ENCODE data around the gene IPO13. TPM values are rescaled to one million over a fixed set of nuclear protein-coding genes. Genes with fewer than 3 reads are reported as not detected.
A peak's percentile ranks its signal among the peaks of the same experiment; 100 is the strongest.

The IPO13 gene
- total and polyA plus RNA-seq, 10 of the 15 experiments (the other 5 are each of a cell fraction or from before 2014, with no cell fraction given), result 7.1 to 26.6 (median 15.9) TPM

DNA sequence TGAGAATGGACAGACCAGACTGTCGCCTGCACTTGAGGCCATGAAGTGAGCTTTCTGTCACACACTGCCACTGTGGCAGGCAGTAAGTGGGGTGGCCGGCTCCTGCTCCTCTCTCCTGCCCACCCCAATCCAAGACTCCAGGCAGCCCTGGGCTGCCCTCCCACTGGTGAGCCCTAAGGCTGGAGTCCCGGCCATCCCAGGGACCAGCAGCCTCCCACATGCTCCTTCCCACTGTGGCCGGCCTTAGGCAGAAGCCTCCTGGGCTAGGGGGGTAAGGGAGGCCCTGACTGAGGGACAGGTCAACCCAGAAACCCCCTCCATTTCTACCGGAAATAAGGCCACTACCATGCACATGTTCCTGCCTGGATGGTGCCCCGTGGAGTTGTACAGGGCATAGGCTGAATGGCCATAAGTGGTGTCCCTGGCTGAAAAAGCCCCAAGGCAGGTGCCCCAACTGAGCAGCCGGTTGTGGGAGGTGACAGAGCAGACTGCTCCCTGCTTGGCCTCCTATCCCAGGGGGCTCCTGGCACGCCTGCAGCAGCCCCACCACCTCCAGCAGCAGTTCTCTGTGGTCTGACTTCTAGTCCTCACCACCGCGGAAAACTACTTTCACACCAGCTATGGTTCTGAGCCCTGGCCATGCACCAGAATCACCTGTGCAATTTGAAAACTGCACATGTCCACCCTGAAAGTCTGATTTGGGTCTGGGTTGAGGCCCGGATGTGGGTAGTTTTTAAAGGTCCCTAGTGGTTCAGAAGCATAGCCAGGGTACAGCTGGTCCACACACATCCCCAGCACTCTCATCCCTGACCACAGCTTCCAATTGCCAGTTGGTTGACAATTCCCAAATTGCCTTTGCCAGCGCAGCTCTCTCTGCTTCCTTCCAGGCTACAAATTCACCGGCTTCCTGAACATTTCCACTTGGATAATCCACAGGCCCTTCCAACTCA is 14.8 kb upstream of the IPO13 start:
- CTCF ChIA-PET, result interaction anchor here (0.9 to 19.3 kb wide), 5 partner anchors 8 to 279 kb away, joined by 3 to 1117 read pairs (median 95); partner anchors contain the start of genes IPO13 and KDM4A
- TF ChIP-seq RAD51 (IDR thresholded peaks at IDR 0.05) (no peak), IKZF1 (conservative IDR thresholded peaks at IDR 0.05) (0 out of 2 replicates have a peak, but pooled peaks have one; percentile 11)
- H3K27ac ChIP-seq (ENCODE audit: control insufficient read depth, insufficient read depth), result no peak overlapping the region
- no peaks in the 10 kb centered on the region for H3K27me3 ChIP-seq (replicated peaks in 1 of 2; ENCODE audit: control insufficient read depth in 2 of 2, insufficient read depth in 2 of 2, low read length in 1 of 2)
- no peaks in the 10 kb centered on the region for H3K36me3 ChIP-seq (ENCODE audit: control insufficient read depth in 2 of 2, insufficient read depth in 2 of 2, low read length in 1 of 2)
- DNase-seq (ENCODE audit: low read depth, low spot score), result no peak
- POLR2A ChIA-PET, result interaction anchor here (1.0 kb wide), 1 partner anchor 168 kb away, joined by 4 read pairs; no protein-coding TSS in a partner anchor
- intact Hi-C loops (cut with micrococcal nuclease; ENCODE audit: unreplicated experiment), result loop anchor here (5.0 kb wide), 1 partner anchor 95 kb away; no protein-coding TSS in a partner anchor
- H3K9ac ChIP-seq (ENCODE audit: control insufficient read depth, insufficient read depth, low read length), result no peak overlapping the region
- SMC1A ChIA-PET (ENCODE audit: uncharacterized antibody, unreplicated experiment), result interaction anchor here (1.1 to 8.7 kb wide), 5 partner anchors 13 to 165 kb away, joined by 3 to 481 read pairs (median 21); partner anchors contain the start of gene IPO13
- no peak overlapping the region for H2AFZ ChIP-seq (ENCODE audit: control insufficient read depth, low read depth, low read length)
- H3K4me1 ChIP-seq (ENCODE audit: control insufficient read depth, insufficient read depth, low read length), result peaks cover 11% of the 10 kb centered on the region
- no TSS peak for BruUV-seq (replicated peaks)
- WGBS (ENCODE audit: insufficient coverage, insufficient replicate concordance, low lambda C conversion rate, missing lambda C conversion rate), result 48% methylated on average over 13 of the region's 13 CpGs
- no peak for FAIRE-seq
- H4K20me1 ChIP-seq (ENCODE audit: control insufficient read depth, insufficient read depth), result no peaks in the 10 kb centered on the region
- RAD21 ChIA-PET (ENCODE audit: unreplicated experiment), result interaction anchor here (1.1 to 13.3 kb wide), 2 partner anchors 165 to 176 kb away, joined by 3 to 587 read pairs; no protein-coding TSS in a partner anchor
- in situ Hi-C loops (cut with MboI), result loop anchor here (5.0 kb wide), 1 partner anchor 170 kb away; no protein-coding TSS in a partner anchor
- ATAC-seq, result no peak
- H3K4me2 ChIP-seq (ENCODE audit: control insufficient read depth, insufficient read depth), result no peak overlapping the region
- no peak overlapping the region for H3K4me3 ChIP-seq
- no peaks in the 10 kb centered on the region for H3K79me2 ChIP-seq (ENCODE audit: control insufficient read depth, insufficient read depth, low read length)
- H3K9me3 ChIP-seq (replicated peaks; ENCODE audit: control insufficient read depth, insufficient read depth, low read length), result no peaks in the 10 kb centered on the region

DNA sequence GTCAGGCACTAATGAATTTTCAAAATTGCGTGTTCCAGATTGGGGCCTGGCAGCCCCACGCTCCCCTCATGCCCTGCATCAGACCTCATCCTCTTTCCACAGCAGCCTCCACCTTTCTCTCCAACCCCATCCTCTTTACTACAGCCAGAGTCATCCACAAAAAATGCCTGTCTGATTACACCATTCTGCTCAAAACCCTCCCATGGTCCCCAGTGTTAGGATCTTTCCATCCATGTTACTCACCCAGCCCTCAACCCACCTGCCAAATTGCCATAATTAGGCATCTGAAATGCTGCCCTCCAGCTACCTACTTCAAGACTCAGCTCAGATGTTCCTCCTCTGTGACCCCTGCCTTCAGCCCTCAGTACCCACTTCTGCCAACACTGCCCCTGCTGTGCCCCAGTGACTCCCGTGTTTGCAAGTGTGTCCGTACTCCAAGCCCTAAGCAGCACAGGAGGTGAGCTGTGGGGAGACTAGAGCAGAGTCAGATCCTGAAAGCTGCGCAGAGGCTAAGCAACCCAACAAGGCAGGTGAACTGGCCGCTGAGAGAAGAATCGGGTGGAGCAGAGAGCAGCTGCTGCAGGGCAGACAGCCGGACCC is 13.9 kb upstream of the IPO13 start:
- ChIA-PET SMC1A (ENCODE audit: uncharacterized antibody, unreplicated experiment) (interaction anchor here (1.0 to 8.7 kb wide), 7 partner anchors 12 to 311 kb away, joined by 3 to 481 read pairs (median 4); partner anchors contain the start of gene IPO13), RAD21 (ENCODE audit: unreplicated experiment) (interaction anchor here (1.1 to 13.3 kb wide), 4 partner anchors 166 to 403 kb away, joined by 3 to 587 read pairs (median 22); partner anchors contain the start of gene PTPRF), POLR2A (interaction anchor here (1.0 kb wide), 1 partner anchor 169 kb away, joined by 4 read pairs; no protein-coding TSS in a partner anchor), CTCF (interaction anchor here (0.8 to 19.3 kb wide), 8 partner anchors 9 to 403 kb away, joined by 3 to 1117 read pairs (median 30); partner anchors contain the start of genes IPO13 and KDM4A)
- TF ChIP-seq ATF3 (IDR thresholded peaks at IDR 0.05; ENCODE audit: borderline replicate concordance, extremely low read depth, low read depth, low read length), result no peak
- peak; percentile 26 for TF ChIP-seq BCL3 (IDR thresholded peaks at IDR 0.05; ENCODE audit: borderline replicate concordance, insufficient read depth, low read depth, low read length, poor library complexity, severe bottlenecking)
- TF ChIP-seq ZZZ3 (IDR thresholded peaks at IDR 0.05; ENCODE audit: control insufficient read depth, insufficient read length, low read depth), result no peak
- no peak for TF ChIP-seq EED (IDR thresholded peaks at IDR 0.05; ENCODE audit: low read depth)
- no peak for TF ChIP-seq JUND (IDR thresholded peaks at IDR 0.05; ENCODE audit: low read depth, low read length)
- no peak for TF ChIP-seq STAT3 (IDR thresholded peaks at IDR 0.05; ENCODE audit: low read depth, low read length)
- TF ChIP-seq MXI1 (IDR thresholded peaks at IDR 0.05; ENCODE audit: low read depth, low read length), result no peak
- no peak for TF ChIP-seq SIN3A (IDR thresholded peaks at IDR 0.05; ENCODE audit: low read depth, low read length)
- H3K4me2 ChIP-seq (ENCODE audit: control insufficient read depth, insufficient read depth), result peak overlapping the region; percentile 67
- FAIRE-seq (no peak), DNase-seq (ENCODE audit: low read depth, low spot score) (no peak), ATAC-seq (no peak)
- intact Hi-C loops (cut with micrococcal nuclease; ENCODE audit: unreplicated experiment) (loop anchor here (5.0 kb wide), 1 partner anchor 96 kb away; no protein-coding TSS in a partner anchor), in situ Hi-C loops (cut with MboI) (loop anchor here (5.0 kb wide), 1 partner anchor 171 kb away; no protein-coding TSS in a partner anchor)
- peak overlapping the region; percentile 60; the same call in 1 of the 2 replicates for H3K4me3 ChIP-seq
- H4K20me1 ChIP-seq (ENCODE audit: control insufficient read depth, insufficient read depth), result no peaks in the 10 kb centered on the region
- no peaks in the 10 kb centered on the region for H3K9me3 ChIP-seq (replicated peaks; ENCODE audit: control insufficient read depth, insufficient read depth, low read length)
- H3K27ac ChIP-seq (ENCODE audit: control insufficient read depth, insufficient read depth), result no peak overlapping the region
- H3K4me1 ChIP-seq (ENCODE audit: control insufficient read depth, insufficient read depth, low read length), result peaks cover 11% of the 10 kb centered on the region
- no TSS peak for BruUV-seq (replicated peaks)
- no peaks in the 10 kb centered on the region for H3K79me2 ChIP-seq (ENCODE audit: control insufficient read depth, insufficient read depth, low read length)
- H3K27me3 ChIP-seq (replicated peaks in 1 of 2; ENCODE audit: control insufficient read depth in 2 of 2, insufficient read depth in 2 of 2, low read length in 1 of 2), result no peaks in the 10 kb centered on the region
- peak overlapping the region; percentile 52 for H2AFZ ChIP-seq (ENCODE audit: control insufficient read depth, low read depth, low read length)
- 47% methylated on average over 8 of the region's 8 CpGs for WGBS (ENCODE audit: insufficient coverage, insufficient replicate concordance, low lambda C conversion rate, missing lambda C conversion rate)
- no peak overlapping the region for H3K9ac ChIP-seq (ENCODE audit: control insufficient read depth, insufficient read depth, low read length)
- H3K36me3 ChIP-seq (ENCODE audit: control insufficient read depth in 2 of 2, insufficient read depth in 2 of 2, low read length in 1 of 2), result no peaks in the 10 kb centered on the region

Measured in GM12878 (cell line).